PC-3 (cell line): ENCODE data around the gene FARS2. TPM values are rescaled to one million over a fixed set of nuclear protein-coding genes. Genes with fewer than 3 reads are reported as not detected.

Source experiments
- ATAC-seq: fragments of 200-7000 bp; cut with Tn5 transposase; 2 replicates; pipeline ENCODE4 v1.9.1; 2020; ENCODE audit warnings: mild to moderate bottlenecking, moderate library complexity
- BruUV-seq: library from RNA; stranded (reverse); fragments of 400-500 nt; replicated peaks from 2 replicates; lab custom pipeline; 2021; lab: Mats Ljungman, UMichigan
- CTCF ChIA-PET: fragments of 300-600 bp; sonication (Branson Sonifier 250); formaldehyde crosslinking; loops from one replicate; lab custom pipeline; 2022; ENCODE audit warnings: antibody characterized with exemption; lab: Charles Lee
- POLR2A ChIA-PET: fragments of 300-600 bp; sonication (Branson Sonifier 250); formaldehyde crosslinking; loops from one replicate; lab custom pipeline; 2022; ENCODE audit warnings: antibody characterized with exemption; ENCODE audit not compliant: unreplicated experiment; lab: Charles Lee
- DNase-seq: peaks from one replicate; pipeline ENCODE4 v3.0.0-alpha.2; 2015
- H2AFZ ChIP-seq: fragments of 300-600 bp; sonication (generic); 2 replicates; pipeline ENCODE4 v1.6.0; 2016; ENCODE audit warnings: antibody characterized with exemption, low read length
- H3F3A ChIP-seq: fragments of 300-600 bp; sonication (generic); one replicate; pipeline ENCODE4 v1.6.0; 2017; ENCODE audit warnings: antibody characterized with exemption, low read length, control low read depth, mild to moderate bottlenecking; ENCODE audit not compliant: unreplicated experiment
- H3K27ac ChIP-seq: fragments of 300-600 bp; sonication (generic); 2 replicates; pipeline ENCODE4 v1.5.1; 2016; ENCODE audit warnings: mild to moderate bottlenecking, low read length
- H3K27me3 ChIP-seq: fragments of 300-600 bp; sonication (generic); 2 replicates; pipeline ENCODE4 v1.6.1; 2016; ENCODE audit warnings: low read length, mixed read lengths
- H3K36me3 ChIP-seq: fragments of 300-600 bp; sonication (generic); 2 replicates; pipeline ENCODE4 v1.6.1; 2016; ENCODE audit warnings: low read depth, mixed run types, low read length, mixed read lengths
- H3K4me1 ChIP-seq: fragments of 300-600 bp; sonication (generic); 2 replicates; pipeline ENCODE4 v1.5.1; 2016; ENCODE audit warnings: low read length; ENCODE audit not compliant: insufficient read depth
- H3K4me2 ChIP-seq: fragments of 300-600 bp; sonication (generic); 2 replicates; pipeline ENCODE4 v1.6.0; 2016; ENCODE audit warnings: low read length
- H3K4me3 ChIP-seq: fragments of 300-600 bp; sonication (generic); 2 replicates; pipeline ENCODE4 v1.5.1; 2016; ENCODE audit warnings: mild to moderate bottlenecking, low read length, mixed read lengths
- H3K79me2 ChIP-seq: fragments of 300-600 bp; sonication (generic); 2 replicates; pipeline ENCODE4 v1.6.1; 2017; ENCODE audit warnings: low read length, mixed read lengths
- H3K9ac ChIP-seq: fragments of 300-600 bp; sonication (generic); 2 replicates; pipeline ENCODE4 v1.6.0; 2016; ENCODE audit warnings: mild to moderate bottlenecking, low read length
- H3K9me2 ChIP-seq: fragments of 300-600 bp; sonication (generic); replicated peaks from 2 replicates; pipeline ENCODE4 v1.6.1; 2016; ENCODE audit warnings: mixed run types, low read length, mixed read lengths
- H3K9me3 ChIP-seq: fragments of 300-600 bp; sonication (generic); 2 replicates; pipeline ENCODE4 v1.6.1; 2016; ENCODE audit warnings: low read length, mixed read lengths
- H4K20me1 ChIP-seq: fragments of 300-600 bp; sonication (generic); 2 replicates; pipeline ENCODE4 v1.6.1; 2016; ENCODE audit warnings: low read length, mixed read lengths
- EZH2 ChIP-seq: fragments of 300-600 bp; sonication (generic); IDR thresholded peaks from one replicate; pipeline ENCODE4 v1.6.1; 2017; ENCODE audit warnings: antibody characterized with exemption, mild to moderate bottlenecking, low read length; ENCODE audit not compliant: unreplicated experiment
- EZH2phosphoT487 ChIP-seq: fragments of 300-600 bp; sonication (generic); IDR thresholded peaks from 2 replicates; pipeline ENCODE4 v1.6.1; 2018; ENCODE audit warnings: mild to moderate bottlenecking, antibody characterized with exemption, low read length, borderline replicate concordance
- intact Hi-C: fragments of 100-400 bp; cut with micrococcal nuclease; formaldehyde crosslinking; loops from 2 replicates; pipeline ENCODE4 v1.9.0; 2023
- total RNA-seq: library from RNA; depleted of rRNA; stranded (reverse); fragments of >200 nt; gene quantifications from 2 replicates; pipeline ENCODE4 v1.2.3, GENCODE V29; 2014
- TF ChIP-seq, protein P1 (sequence below): fragments of 300-600 bp; sonication (generic); conservative IDR thresholded peaks from 2 replicates; pipeline ENCODE4 v1.5.1; 2017; ENCODE audit warnings: antibody characterized with exemption, low read depth, mild to moderate bottlenecking, low read length

Gene FARS2
- total RNA-seq, 1 experiment from 2014 or later: 23.0 TPM

- POLR2A ChIA-PET: no interaction called here
These were observed 396.5 kb downstream of the FARS2 start for GRCh38 chr6:5657684-5658430.

DNA sequence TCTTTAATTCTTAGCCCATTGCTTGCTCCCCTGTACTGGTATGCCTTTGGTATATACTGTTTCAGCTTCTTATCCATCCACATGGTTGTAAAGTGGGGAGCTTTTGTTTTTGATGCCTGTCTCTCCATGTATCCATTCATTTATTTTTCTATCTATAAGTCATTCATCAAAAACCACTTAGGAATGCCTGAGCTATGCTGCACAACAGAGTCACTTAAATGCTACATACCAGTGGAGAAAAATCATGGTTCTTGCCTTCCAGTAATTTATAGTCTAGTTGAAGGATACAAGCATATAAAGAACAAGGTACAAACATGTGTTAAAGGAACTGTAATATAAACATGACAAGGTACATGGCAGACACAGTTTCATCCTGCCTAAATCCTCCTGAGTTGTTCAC, 398.2 kb downstream of the FARS2 start:
- Histone ChIP-seq H3K27me3 (no peaks in the 10 kb centered on the region), H3K4me1 (no peaks in the 10 kb centered on the region), H3K9me3 (no peaks in the 10 kb centered on the region), H2AFZ (no peak overlapping the region), H3K27ac (no peak overlapping the region), H3K4me3 (no peak overlapping the region), H3K9ac (no peak overlapping the region), H3K36me3 (no peaks in the 10 kb centered on the region), H3K79me2 (no peaks in the 10 kb centered on the region), H3K4me2 (no peak overlapping the region), H3K9me2 (no peaks in the 10 kb centered on the region), H4K20me1 (no peaks in the 10 kb centered on the region), H3F3A (no peaks in the 10 kb centered on the region)
- no TSS peak for BruUV-seq
- DNase-seq: no peak
- ATAC-seq: no peak
- intact Hi-C loops: no loop called here
- TF ChIP-seq EZH2phosphoT487 (no peak), EZH2 (no peak)
- TF ChIP-seq, protein P1, sequence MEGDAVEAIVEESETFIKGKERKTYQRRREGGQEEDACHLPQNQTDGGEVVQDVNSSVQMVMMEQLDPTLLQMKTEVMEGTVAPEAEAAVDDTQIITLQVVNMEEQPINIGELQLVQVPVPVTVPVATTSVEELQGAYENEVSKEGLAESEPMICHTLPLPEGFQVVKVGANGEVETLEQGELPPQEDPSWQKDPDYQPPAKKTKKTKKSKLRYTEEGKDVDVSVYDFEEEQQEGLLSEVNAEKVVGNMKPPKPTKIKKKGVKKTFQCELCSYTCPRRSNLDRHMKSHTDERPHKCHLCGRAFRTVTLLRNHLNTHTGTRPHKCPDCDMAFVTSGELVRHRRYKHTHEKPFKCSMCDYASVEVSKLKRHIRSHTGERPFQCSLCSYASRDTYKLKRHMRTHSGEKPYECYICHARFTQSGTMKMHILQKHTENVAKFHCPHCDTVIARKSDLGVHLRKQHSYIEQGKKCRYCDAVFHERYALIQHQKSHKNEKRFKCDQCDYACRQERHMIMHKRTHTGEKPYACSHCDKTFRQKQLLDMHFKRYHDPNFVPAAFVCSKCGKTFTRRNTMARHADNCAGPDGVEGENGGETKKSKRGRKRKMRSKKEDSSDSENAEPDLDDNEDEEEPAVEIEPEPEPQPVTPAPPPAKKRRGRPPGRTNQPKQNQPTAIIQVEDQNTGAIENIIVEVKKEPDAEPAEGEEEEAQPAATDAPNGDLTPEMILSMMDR: no peak
- ChIA-PET CTCF (no interaction called here), POLR2A (no interaction called here)

More at GRCh38 chr6:5657684-5658430, 396.5 kb downstream of the FARS2 start:
- CTCF ChIA-PET: no interaction called here
- no peak overlapping the region for H3K9ac ChIP-seq
- no peaks in the 10 kb centered on the region for H3K79me2 ChIP-seq
- H3F3A ChIP-seq: no peaks in the 10 kb centered on the region
- TF ChIP-seq EZH2 (no peak), EZH2phosphoT487 (no peak)
- TF ChIP-seq, protein P1: no peak
- no peak overlapping the region for H3K4me2 ChIP-seq
- no peaks in the 10 kb centered on the region for H3K27me3 ChIP-seq
- H3K4me1 ChIP-seq: no peaks in the 10 kb centered on the region
- H3K36me3 ChIP-seq: no peaks in the 10 kb centered on the region
- H2AFZ ChIP-seq: no peak overlapping the region
- H3K4me3 ChIP-seq: no peak overlapping the region
- no peak overlapping the region for H3K27ac ChIP-seq
- ATAC-seq (no peak), DNase-seq (peak; percentile 14)
- no peaks in the 10 kb centered on the region for H3K9me2 ChIP-seq
- intact Hi-C loops: no loop called here
- no TSS peak for BruUV-seq
- H4K20me1 ChIP-seq: no peaks in the 10 kb centered on the region
- no peaks in the 10 kb centered on the region for H3K9me3 ChIP-seq

GRCh38 chr6:5660772-5661171, 399.5 kb downstream of the FARS2 start:
- no peak for DNase-seq
- no peaks in the 10 kb centered on the region for H3K9me3 ChIP-seq
- ChIA-PET POLR2A (no interaction called here), CTCF (no interaction called here)
- no peaks in the 10 kb centered on the region for H3F3A ChIP-seq
- H3K79me2 ChIP-seq: no peaks in the 10 kb centered on the region
- intact Hi-C loops: no loop called here
- TF ChIP-seq EZH2 (no peak), EZH2phosphoT487 (no peak)
- TF ChIP-seq, protein P1: no peak
- H3K9me2 ChIP-seq: no peaks in the 10 kb centered on the region
- H4K20me1 ChIP-seq: no peaks in the 10 kb centered on the region
- no peaks in the 10 kb centered on the region for H3K36me3 ChIP-seq
- no peaks in the 10 kb centered on the region for H3K27me3 ChIP-seq
- no peaks in the 10 kb centered on the region for H3K4me1 ChIP-seq
- no peak overlapping the region for H3K4me3 ChIP-seq
- H3K4me2 ChIP-seq: no peak overlapping the region
- no peak overlapping the region for H3K9ac ChIP-seq
- H3K27ac ChIP-seq: no peak overlapping the region
- no peak overlapping the region for H2AFZ ChIP-seq
- ATAC-seq: no peak
- BruUV-seq: no TSS peak
